HEK293 (cell line): ENCODE measurements around the gene POU2F2.
A peak's percentile ranks its signal among the peaks of the same experiment; 100 is the strongest.

ENCODE experiments used
- CTCF ChIA-PET: fragments of 350-600 bp; formaldehyde crosslinking; extraction: SDS; loops from one replicate; lab custom pipeline; 2021; ENCODE audit warnings: antibody characterized with exemption; lab: Yijun Ruan, JAX
- POLR2A ChIA-PET: fragments of 300-600 bp; formaldehyde crosslinking; extraction: SDS; loops from one replicate; lab custom pipeline; 2020; ENCODE audit warnings: antibody characterized with exemption, inconsistent platforms; lab: Yijun Ruan, JAX
- H3K27ac ChIP-seq: fragments of 200-500 bp; sonication (Bioruptor generic); 2 replicates; pipeline ENCODE4 v1.5.1; 2014; ENCODE audit warnings: low read depth, low read length, control low read depth, inconsistent platforms; ENCODE audit errors: extremely low read depth
- H3K36me3 ChIP-seq, 2 experiments: fragments of 200-500 bp in 1 of 2; sonication (Bioruptor generic) in 1 of 2; 1 replicate in 1 of 2; 2 replicates in 1 of 2; pipeline ENCODE4 v1.5.1; 2014 to 2017; ENCODE audit warnings: inconsistent platforms in 2 of 2, low read length in 2 of 2; ENCODE audit not compliant: control insufficient read depth in 2 of 2, insufficient read depth in 1 of 2
- H3K4me1 ChIP-seq: fragments of 200-500 bp; sonication (Bioruptor generic); 2 replicates; pipeline ENCODE4 v1.5.1; 2014; ENCODE audit warnings: mild to moderate bottlenecking, low read length, inconsistent platforms; ENCODE audit not compliant: control insufficient read depth, insufficient read depth
- H3K4me3 ChIP-seq: 2 replicates; pipeline ENCODE4 v1.5.1; 2011; ENCODE audit warnings: low read depth, mild to moderate bottlenecking, control low read depth, low read length, moderate library complexity
- H3K9me3 ChIP-seq: fragments of 200-500 bp; sonication (Bioruptor generic); 2 replicates; pipeline ENCODE4 v1.5.1; 2014; ENCODE audit warnings: low read depth, low read length, inconsistent platforms; ENCODE audit not compliant: control insufficient read depth, insufficient read depth
- OSR2 ChIP-seq: fragments of 450-650 bp; formaldehyde crosslinking; IDR thresholded peaks from 2 replicates; pipeline ENCODE4 v1.5.1; 2016; ENCODE audit warnings: missing biosample characterization, missing genetic modification characterization
- REST ChIP-seq: fragments of 450-650 bp; formaldehyde crosslinking; IDR thresholded peaks from 2 replicates; pipeline ENCODE4 v1.5.1; 2016; ENCODE audit warnings: missing biosample characterization, missing genetic modification characterization
- SETDB1 ChIP-seq: IDR thresholded peaks from one replicate; pipeline ENCODE4 v1.6.1; 2017; ENCODE audit warnings: mild to moderate bottlenecking, low read length, moderate library complexity, mixed read lengths; ENCODE audit not compliant: insufficient read length
- TCF7L2 ChIP-seq: IDR thresholded peaks from 2 replicates; pipeline ENCODE4 v1.6.1; 2011; ENCODE audit warnings: low read depth, mild to moderate bottlenecking, inconsistent platforms, low read length, moderate library complexity, borderline replicate concordance
- WT1 ChIP-seq: fragments of 450-650 bp; formaldehyde crosslinking; IDR thresholded peaks from 2 replicates; pipeline ENCODE4 v1.5.1; 2016; ENCODE audit warnings: missing biosample characterization, missing genetic modification characterization
- YY2 ChIP-seq: fragments of 450-650 bp; formaldehyde crosslinking; IDR thresholded peaks from 2 replicates; pipeline ENCODE4 v1.5.1; 2016; ENCODE audit warnings: missing biosample characterization, missing genetic modification characterization
- ZEB2 ChIP-seq: fragments of 450-650 bp; formaldehyde crosslinking; IDR thresholded peaks from 2 replicates; pipeline ENCODE4 v1.5.1; 2016; ENCODE audit warnings: missing biosample characterization, missing genetic modification characterization
- ZNF132 ChIP-seq: fragments of 450-650 bp; formaldehyde crosslinking; IDR thresholded peaks from 2 replicates; pipeline ENCODE4 v1.5.1; 2017; ENCODE audit warnings: missing biosample characterization, missing genetic modification characterization, borderline replicate concordance
- ZNF2 ChIP-seq: fragments of 450-650 bp; formaldehyde crosslinking; IDR thresholded peaks from 2 replicates; pipeline ENCODE4 v1.5.1; 2016; ENCODE audit warnings: missing biosample characterization, missing genetic modification characterization
- ZNF202 ChIP-seq: fragments of 450-650 bp; formaldehyde crosslinking; IDR thresholded peaks from 2 replicates; pipeline ENCODE4 v1.5.1; 2016; ENCODE audit warnings: missing biosample characterization, missing genetic modification characterization, borderline replicate concordance
- ZNF26 ChIP-seq: fragments of 450-650 bp; formaldehyde crosslinking; IDR thresholded peaks from 2 replicates; pipeline ENCODE4 v1.5.1; 2016; ENCODE audit warnings: missing biosample characterization, missing genetic modification characterization
- ZNF366 ChIP-seq: fragments of 450-650 bp; formaldehyde crosslinking; conservative IDR thresholded peaks from 2 replicates; pipeline ENCODE4 v1.5.1; 2016; ENCODE audit warnings: missing biosample characterization, missing genetic modification characterization
- ZNF426 ChIP-seq: fragments of 450-650 bp; formaldehyde crosslinking; IDR thresholded peaks from 2 replicates; pipeline ENCODE4 v1.5.1; 2017; ENCODE audit warnings: missing biosample characterization, missing genetic modification characterization, mild to moderate bottlenecking, inconsistent platforms, moderate library complexity
- ZNF449 ChIP-seq: fragments of 450-650 bp; formaldehyde crosslinking; IDR thresholded peaks from 2 replicates; pipeline ENCODE4 v1.5.1; 2017; ENCODE audit warnings: missing biosample characterization, mild to moderate bottlenecking, missing genetic modification characterization, moderate library complexity
- ZNF548 ChIP-seq: fragments of 450-650 bp; formaldehyde crosslinking; IDR thresholded peaks from 2 replicates; pipeline ENCODE4 v1.5.1; 2016; ENCODE audit warnings: missing biosample characterization, missing genetic modification characterization
- ZNF596 ChIP-seq: fragments of 450-650 bp; IDR thresholded peaks from 2 replicates; pipeline ENCODE4 v1.5.0; 2018; ENCODE audit warnings: missing biosample characterization, mild to moderate bottlenecking, missing genetic modification characterization, moderate library complexity
- ZNF654 ChIP-seq: fragments of 450-650 bp; formaldehyde crosslinking; IDR thresholded peaks from 2 replicates; pipeline ENCODE4 v1.5.1; 2016; ENCODE audit warnings: low read depth, missing biosample characterization, missing genetic modification characterization
- ZNF658 ChIP-seq: fragments of 450-650 bp; formaldehyde crosslinking; IDR thresholded peaks from 2 replicates; pipeline ENCODE4; 2016; ENCODE audit warnings: missing biosample characterization, missing genetic modification characterization
- ZNF768 ChIP-seq: fragments of 450-650 bp; formaldehyde crosslinking; IDR thresholded peaks from 2 replicates; pipeline ENCODE4 v1.5.1; 2018; ENCODE audit warnings: missing biosample characterization, mild to moderate bottlenecking, missing genetic modification characterization

POU2F2 gene

DNA sequence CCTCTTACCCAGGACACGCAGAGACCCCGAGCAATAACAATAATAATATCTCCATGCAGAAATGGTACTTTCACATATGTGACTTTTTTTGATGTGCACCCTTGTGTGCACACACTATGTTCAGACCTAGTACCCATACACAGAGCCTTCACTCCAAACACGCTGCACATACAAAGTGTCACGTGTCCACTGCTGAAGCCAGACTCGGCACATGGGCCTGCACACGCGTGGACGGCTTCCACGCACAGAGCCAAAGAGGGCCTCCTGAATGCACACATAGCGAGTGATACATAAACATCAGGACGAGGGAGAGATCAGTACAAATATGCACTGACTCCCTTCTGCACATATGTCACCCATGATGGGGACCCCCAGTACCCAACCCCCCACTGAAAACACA, 41.9 kb upstream of the POU2F2 start:
- ChIA-PET CTCF (interaction anchor here (0.7 to 3.3 kb wide), 2 partner anchors 42 to 224 kb away, joined by 3 to 21 read pairs; partner anchors contain the start of gene POU2F2), POLR2A (no interaction called here)
- Histone ChIP-seq H3K27ac (no peak overlapping the region), H3K9me3 (no peaks in the 10 kb centered on the region), H3K36me3 (no peaks in the 10 kb centered on the region), H3K4me3 (no peak overlapping the region)
- TF ChIP-seq ZNF2 (tag by site-specific recombination) (no peak), ZNF548 (no peak), ZNF426 (tag by site-specific recombination) (no peak), OSR2 (tag by site-specific recombination) (no peak), ZNF132 (tag by site-specific recombination) (no peak), ZNF26 (tag by site-specific recombination) (no peak), ZNF596 (tag by site-specific recombination) (no peak), ZEB2 (tag by site-specific recombination) (no peak), WT1 (tag by site-specific recombination) (no peak)
- TF ChIP-seq, all 188 proteins: peak for 0
- H3K4me1 ChIP-seq: peaks cover 10% of the 10 kb centered on the region

- no peaks in the 10 kb centered on the region for H3K36me3 ChIP-seq
- H3K9me3 ChIP-seq: no peaks in the 10 kb centered on the region
- H3K27ac ChIP-seq: no peak overlapping the region
- ChIA-PET POLR2A (no interaction called here), CTCF (interaction anchor here (0.6 kb wide), 1 partner anchor 9 kb away, joined by 6 read pairs; no protein-coding TSS in a partner anchor)
- H3K4me1 ChIP-seq: peaks cover 10% of the 10 kb centered on the region
- no peak overlapping the region for H3K4me3 ChIP-seq
- TF ChIP-seq ZNF366 (no peak), REST (tag by site-specific recombination) (peak; percentile 56)
These were observed 41.4 kb upstream of the POU2F2 start for GRCh38 chr19:42173695-42174094.

GRCh38 chr19:42172261-42172660, 40.0 kb upstream of the POU2F2 start:
- Histone ChIP-seq H3K9me3 (no peaks in the 10 kb centered on the region), H3K4me1 (peaks cover 7% of the 10 kb centered on the region), H3K36me3 (no peaks in the 10 kb centered on the region), H3K4me3 (no peak overlapping the region), H3K27ac (no peak overlapping the region)
- TF ChIP-seq ZNF654 (tag by site-specific recombination) (no peak), SETDB1 (no peak), ZNF658 (no peak), TCF7L2 (no peak), YY2 (tag by site-specific recombination) (no peak), ZEB2 (tag by site-specific recombination) (no peak), ZNF768 (no peak), ZNF202 (tag by site-specific recombination) (no peak), ZNF449 (tag by site-specific recombination) (no peak)
- ChIA-PET POLR2A (no interaction called here), CTCF (interaction anchor here (0.5 to 0.9 kb wide), 3 partner anchors 11 to 149 kb away, joined by 3 to 5 read pairs (median 5); no protein-coding TSS in a partner anchor)
